NCI-H460 (cell line): ENCODE measurements around the gene RARG. TPM values are rescaled to one million over a fixed set of nuclear protein-coding genes. Genes with fewer than 3 reads are reported as not detected.

Experiments used
- DNase-seq: peaks from one replicate; pipeline ENCODE4 v3.0.0-alpha.2; 2016; ENCODE audit warnings: low read depth; ENCODE audit errors: extremely low read depth
- total RNA-seq: library from RNA; depleted of rRNA; stranded (reverse); fragments of >200 nt; shearing (Covaris generic); gene quantifications from 2 replicates; pipeline ENCODE4 v1.2.3, GENCODE V29; 2014

Gene RARG
- total RNA-seq, 1 experiment from 2014 or later: 12.0 TPM

- no peak for DNase-seq
Observed at GRCh38 chr12:53224897-53225634, 6.9 kb downstream of the RARG start.

GRCh38 chr12:53224061-53224896, 7.7 kb downstream of the RARG start:
- DNase-seq: no peak

GRCh38 chr12:53223389-53224060, 8.5 kb downstream of the RARG start:
- DNase-seq: no peak

GRCh38 chr12:53222806-53223261, 9.2 kb downstream of the RARG start:
- no peak for DNase-seq

- DNase-seq: no peak
Observed at GRCh38 chr12:53222170-53222721, 9.8 kb downstream of the RARG start.

- peak; percentile 54 for DNase-seq
Observed at GRCh38 chr12:53221203-53222080, 10.6 kb downstream of the RARG start.

GRCh38 chr12:53220694-53221202, 11.3 kb downstream of the RARG start:
- DNase-seq: peak; percentile 91

GRCh38 chr12:53219956-53220693, 11.9 kb downstream of the RARG start:
- DNase-seq: peak; percentile 55

- DNase-seq: no peak
Observed at GRCh38 chr12:53219292-53219955, 12.6 kb downstream of the RARG start.

- no peak for DNase-seq
Observed at GRCh38 chr12:53218551-53219291, 13.3 kb downstream of the RARG start.

GRCh38 chr12:53217931-53218307, 14.1 kb downstream of the RARG start:
- DNase-seq: no peak

GRCh38 chr12:53217051-53217930, 14.7 kb downstream of the RARG start:
- no peak for DNase-seq

GRCh38 chr12:53215497-53215896, 16.5 kb downstream of the RARG start:
- DNase-seq: no peak

GRCh38 chr12:53214687-53215455, 17.1 kb downstream of the RARG start:
- DNase-seq: no peak

- no peak for DNase-seq
Observed at GRCh38 chr12:53214221-53214620, 17.8 kb downstream of the RARG start.

- DNase-seq: peak; percentile 74
Observed at GRCh38 chr12:53213348-53213747, 18.7 kb downstream of the RARG start.
